GM08714 (cell line): ENCODE measurements around the gene SLC4A5.
"Not testable (repeated sequence)": the region's sequence is repeated elsewhere in the genome, so short reads cannot be mapped to it uniquely, and the experiment has no call there.

ENCODE experiments used
- H3K4me3 ChIP-seq: fragments of 200-500 bp; sonication (Bioruptor generic); 2 replicates; pipeline ENCODE4 v1.5.1; 2014; ENCODE audit warnings: mild to moderate bottlenecking, low read length, inconsistent platforms
- ZNF274 ChIP-seq: IDR thresholded peaks from 2 replicates; pipeline ENCODE4 v1.6.1; 2012; ENCODE audit warnings: mild to moderate bottlenecking, low read depth, low read length

Gene SLC4A5

DNA sequence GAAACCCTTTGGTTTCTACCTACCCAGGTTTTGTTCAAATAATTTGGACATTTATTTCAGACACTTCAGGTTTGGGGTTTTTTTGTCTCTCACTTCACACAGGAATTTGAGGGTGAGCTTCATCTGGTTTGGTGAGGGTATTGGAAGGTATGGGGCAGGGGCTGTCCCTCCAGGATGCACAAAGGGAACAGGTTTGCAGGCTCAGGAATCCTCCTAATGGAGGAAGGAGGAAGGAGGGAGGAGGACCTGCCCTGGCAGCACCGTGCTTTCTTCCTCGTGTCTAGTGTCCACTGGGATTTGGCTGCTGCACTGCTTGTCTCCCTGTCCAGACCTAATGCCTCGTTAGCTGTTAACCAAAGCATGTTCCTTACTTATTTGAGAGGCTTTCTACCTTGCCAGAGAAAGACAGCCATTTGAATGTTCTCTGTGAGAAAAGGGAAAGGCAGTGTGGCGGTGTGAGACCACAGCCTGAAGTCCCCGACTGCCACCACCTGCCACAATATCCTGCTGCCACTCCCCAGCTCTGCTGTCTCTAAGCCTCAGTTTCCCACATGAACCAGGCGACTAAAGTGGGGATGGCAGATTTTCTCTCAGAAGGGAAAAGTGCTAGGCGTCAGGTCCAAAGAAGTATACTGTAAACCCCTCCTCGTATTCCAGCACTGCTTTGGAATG is 2.2 kb upstream of the SLC4A5 start:
- H3K4me3 ChIP-seq: no peak overlapping the region
- TF ChIP-seq ZNF274: no peak

DNA sequence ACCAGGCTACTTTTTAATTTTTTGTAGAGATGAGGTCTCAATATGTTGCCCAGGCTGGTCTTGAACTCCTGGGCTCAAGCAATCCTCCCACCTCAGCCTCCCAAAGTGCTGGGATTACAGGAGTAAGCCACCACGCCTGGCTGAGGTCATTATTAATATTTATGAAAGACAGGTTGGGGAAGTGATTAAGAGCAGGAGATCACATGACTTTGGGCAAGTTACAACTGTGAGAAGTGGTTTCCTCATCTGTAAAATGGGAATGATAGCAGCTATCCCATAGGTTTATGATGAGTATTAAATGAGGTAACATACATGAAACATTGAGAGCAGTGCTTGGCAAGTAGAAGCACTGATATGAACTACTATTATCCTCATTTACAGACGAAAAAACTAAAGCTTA is 7.0 kb downstream of the SLC4A5 start:
- not testable (repeated sequence) for H3K4me3 ChIP-seq

DNA sequence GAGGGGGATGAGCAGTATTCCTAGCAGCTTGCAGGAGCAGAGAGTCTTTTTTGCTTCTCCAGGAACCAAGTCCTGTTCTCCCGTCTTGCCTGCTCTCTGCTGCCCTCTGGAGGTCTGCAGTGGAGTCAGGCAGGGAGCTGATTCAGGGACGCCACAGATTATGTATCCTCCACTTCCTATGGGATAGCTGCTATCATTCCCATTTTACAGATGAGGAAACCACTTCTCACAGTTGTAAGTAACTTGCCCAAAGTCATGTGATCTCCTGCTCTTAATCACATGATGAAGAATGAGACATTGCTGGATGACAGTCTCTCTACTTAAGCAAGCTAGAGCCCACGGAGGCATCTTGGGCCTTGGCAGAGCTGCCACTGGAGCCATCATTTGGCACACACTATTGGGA is 8.3 kb downstream of the SLC4A5 start:
- no peak overlapping the region for H3K4me3 ChIP-seq
- no peak for TF ChIP-seq ZNF274

DNA sequence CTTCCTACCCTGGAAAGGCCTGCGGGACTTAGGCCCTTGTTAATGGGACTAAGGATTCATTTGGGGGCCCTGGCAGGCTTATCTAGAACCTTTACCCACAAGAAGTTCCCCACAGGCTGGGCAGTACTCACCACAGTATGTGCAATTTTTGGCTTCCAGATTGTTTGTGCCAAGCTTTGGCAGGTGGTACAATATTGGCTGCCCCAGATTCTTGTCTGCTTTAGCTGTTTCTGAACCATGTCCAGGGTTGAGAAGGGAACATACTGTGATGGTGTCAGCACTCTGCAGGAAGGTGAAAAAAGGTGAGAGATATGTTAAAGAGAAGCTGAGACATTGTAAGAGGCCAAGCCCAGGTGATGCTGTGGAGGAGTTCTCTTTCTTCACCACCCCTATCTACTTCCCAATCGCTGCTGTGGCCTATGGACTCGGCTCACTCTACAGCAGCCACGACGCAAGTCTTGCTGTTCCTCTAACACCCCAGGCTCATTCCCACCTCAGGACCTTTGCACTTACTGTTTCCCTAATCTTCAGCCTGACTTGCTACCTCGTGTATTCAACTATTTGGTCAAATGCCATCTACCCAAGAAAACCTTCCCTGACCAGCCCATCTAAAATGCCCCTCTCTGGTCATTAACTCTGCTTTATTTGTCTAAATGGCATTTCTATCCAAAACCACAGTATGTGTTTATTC is 9.2 kb downstream of the SLC4A5 start:
- TF ChIP-seq ZNF274: no peak
- H3K4me3 ChIP-seq: no peak overlapping the region

DNA sequence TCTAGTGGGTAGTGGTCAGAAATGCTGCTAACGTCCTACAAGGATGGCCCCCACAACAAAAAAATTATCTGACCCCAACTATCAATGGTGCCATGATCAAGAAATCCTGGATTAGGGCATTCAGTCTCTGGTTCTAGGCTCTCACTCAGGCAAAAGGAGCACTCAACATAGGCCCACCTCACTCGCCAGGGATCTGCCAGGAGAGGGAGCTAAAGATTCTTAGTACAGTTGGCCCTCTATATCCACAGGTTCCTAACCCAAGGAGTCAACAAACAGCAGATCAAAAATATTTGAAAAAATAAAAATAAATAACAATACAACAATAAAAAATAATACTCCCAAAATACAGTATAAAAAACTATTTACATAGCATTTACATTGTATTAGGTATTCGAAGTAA is 10.0 kb downstream of the SLC4A5 start:
- no peak for TF ChIP-seq ZNF274

DNA sequence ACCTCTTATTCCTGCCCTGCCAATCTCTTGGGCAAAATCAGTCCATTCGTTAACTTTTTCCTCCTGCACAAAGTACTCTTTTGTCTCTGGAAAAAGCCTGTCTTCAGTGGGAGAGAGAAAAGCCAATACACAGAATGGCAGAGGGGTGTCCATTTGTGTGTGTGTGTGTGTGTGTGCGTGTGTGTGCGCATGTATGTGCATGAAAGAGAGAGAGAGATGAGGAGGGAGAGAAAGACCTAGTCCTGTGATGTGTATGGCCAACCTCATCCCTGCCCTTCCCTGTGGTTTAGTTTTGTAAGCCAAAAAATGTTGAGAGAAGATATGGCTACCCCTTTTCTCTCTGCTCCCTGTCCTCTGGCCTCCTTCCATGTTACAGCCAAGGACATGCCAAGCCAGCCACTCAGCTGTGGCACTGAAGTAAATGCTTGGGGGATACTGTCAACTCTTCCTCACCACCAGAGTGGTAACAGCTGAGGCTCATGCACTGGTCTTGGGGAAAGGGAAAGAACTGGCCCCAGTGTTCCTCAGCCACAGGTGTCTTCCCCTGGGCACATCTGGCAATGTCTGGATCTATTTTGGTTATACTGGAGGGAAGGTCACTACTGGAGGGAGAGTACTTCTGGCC is 10.6 kb downstream of the SLC4A5 start:
- TF ChIP-seq ZNF274: no peak
- H3K4me3 ChIP-seq: no peak overlapping the region

More for the DNA sequence above, 10.0 kb downstream of the SLC4A5 start:
- no peak overlapping the region for H3K4me3 ChIP-seq

DNA sequence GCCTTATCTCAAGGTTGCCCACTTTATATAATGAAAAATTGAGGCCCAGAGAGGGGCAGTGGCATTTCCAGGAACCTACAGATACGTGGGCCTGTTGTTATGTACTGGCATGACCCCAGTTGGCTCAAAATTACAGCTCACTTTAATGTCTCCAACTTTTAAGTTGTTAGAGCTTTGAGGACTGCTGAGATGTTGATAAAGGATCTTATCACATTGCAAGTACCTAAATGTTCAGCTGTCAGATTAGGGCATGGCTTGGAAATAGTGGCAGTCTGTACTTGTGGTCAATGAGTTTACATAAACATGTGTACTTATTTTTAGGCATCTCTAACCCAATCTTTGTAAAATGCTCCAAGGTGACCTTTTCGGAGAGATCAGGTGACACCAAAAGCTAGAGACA is 14.6 kb downstream of the SLC4A5 start:
- no peak overlapping the region for H3K4me3 ChIP-seq
- TF ChIP-seq ZNF274: no peak

DNA sequence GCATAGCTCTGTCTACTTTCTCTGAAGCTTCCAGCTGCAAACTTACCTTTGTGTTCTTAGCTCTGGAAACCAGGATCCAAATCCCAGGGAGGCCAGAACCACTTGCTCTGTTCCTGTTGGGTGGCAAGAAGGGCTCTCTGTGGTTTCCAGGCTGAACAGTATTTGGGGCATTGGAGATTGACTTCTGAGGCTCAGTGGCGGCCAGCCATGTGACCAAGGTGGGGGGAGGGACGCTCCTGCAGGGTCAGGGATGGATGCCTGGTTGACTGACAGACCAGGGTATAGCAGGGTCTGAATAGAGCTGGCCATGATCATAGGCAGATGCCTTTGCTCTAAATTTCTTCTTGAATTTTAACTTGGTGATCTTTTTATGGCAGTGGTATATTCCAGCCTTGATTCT is 15.1 kb downstream of the SLC4A5 start:
- no peak for TF ChIP-seq ZNF274
- no peak overlapping the region for H3K4me3 ChIP-seq

DNA sequence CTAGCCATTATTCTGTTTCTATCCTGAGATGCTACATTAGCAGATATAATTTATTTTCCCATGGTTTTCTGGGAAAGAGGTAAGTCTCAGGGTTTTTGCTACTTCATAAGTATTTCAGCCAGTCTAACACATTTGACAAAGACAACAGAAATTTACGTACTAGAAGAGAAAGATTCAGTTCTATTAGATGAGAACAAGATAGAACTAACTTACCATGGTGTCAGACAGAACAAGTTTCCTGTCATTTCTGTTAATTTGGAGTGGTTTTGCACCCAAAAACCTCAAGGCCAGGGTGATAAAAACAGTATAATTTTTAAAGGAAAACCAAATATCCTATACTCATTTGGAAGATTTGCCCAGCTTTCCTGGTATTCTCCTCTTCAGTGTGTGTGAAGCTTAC is 15.6 kb downstream of the SLC4A5 start:
- TF ChIP-seq ZNF274: no peak
- no peak overlapping the region for H3K4me3 ChIP-seq

DNA sequence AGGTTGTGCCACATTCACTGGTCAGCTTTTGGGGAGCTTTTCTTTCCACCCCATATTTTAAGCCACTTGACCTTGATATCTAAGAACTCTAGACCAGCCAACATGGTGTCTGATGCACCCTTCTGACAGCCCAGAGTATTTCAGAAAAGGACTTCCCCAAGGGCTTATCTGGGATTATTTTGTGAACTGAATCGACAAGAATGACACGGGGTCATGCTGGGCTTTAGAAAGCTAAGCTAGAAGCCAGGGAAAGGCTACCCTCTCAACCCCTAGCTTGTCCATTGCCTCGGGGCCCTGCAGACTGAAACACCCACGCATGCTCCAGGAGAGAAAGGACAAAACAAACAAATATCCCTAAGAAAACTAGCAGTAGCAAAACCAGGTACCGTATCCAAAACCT is 16.0 kb downstream of the SLC4A5 start:
- no peak for TF ChIP-seq ZNF274
- H3K4me3 ChIP-seq: no peak overlapping the region

DNA sequence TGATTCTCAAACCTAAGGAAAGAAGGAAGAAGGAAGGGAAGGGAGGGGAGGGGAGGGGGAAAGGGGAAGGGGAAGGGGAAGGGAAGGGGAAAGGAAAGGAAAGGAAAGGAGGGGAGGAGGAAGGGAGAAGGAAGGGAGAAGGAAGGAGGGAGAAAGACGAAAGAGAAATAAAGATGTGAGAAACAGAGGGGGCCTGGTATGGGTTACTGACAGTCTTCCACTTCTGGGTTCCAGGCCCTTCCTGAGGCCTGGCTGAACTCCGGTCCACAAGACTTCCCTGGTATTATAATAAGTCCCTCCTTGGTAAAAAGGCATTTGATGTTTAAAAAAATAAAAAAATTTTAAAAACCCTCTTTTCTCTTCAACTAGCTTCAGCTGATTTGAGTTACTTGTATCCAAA is 17.4 kb downstream of the SLC4A5 start:
- TF ChIP-seq ZNF274: no peak
- H3K4me3 ChIP-seq: no peak overlapping the region

DNA sequence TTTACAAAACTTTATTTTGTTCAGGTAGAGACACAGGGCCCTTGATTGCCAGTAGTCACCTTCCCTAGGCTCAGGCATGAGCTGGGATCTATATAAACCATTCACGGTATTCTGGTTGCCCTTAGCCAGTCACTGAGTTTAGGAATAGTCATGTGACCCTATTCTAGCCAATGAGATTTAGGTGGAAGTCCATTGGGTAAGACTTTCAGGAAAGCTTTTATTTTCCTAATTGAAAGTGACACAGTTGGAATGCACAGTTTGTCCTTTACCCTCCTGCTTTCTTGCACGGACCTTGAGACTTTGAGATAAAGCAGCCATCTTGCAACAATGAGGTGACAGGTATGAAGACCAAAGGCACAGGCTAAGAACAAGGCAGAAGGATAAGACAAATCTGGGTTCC is 21.5 kb downstream of the SLC4A5 start:
- TF ChIP-seq ZNF274: no peak

DNA sequence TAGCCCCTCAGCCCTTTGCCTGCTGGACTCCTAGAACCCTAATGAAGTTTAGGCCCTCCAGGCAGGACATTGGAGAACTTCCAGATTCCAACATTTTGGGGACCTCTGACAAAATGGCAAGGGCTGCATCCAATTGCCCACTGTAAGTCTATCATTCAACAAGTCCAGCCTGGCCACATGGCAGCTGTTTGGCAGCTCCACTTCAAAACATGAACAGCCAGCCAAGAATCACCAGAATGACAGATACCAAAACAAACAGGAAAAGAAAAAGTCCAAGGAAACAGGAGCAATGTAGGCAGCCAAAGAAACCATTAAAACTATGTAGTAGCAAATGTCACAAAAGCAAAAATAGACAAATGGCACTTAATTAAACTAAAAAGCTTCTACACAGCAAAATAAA is 25.5 kb downstream of the SLC4A5 start:
- H3K4me3 ChIP-seq: no peak overlapping the region
- no peak for TF ChIP-seq ZNF274

More for the DNA sequence above, 21.5 kb downstream of the SLC4A5 start:
- no peak overlapping the region for H3K4me3 ChIP-seq

DNA sequence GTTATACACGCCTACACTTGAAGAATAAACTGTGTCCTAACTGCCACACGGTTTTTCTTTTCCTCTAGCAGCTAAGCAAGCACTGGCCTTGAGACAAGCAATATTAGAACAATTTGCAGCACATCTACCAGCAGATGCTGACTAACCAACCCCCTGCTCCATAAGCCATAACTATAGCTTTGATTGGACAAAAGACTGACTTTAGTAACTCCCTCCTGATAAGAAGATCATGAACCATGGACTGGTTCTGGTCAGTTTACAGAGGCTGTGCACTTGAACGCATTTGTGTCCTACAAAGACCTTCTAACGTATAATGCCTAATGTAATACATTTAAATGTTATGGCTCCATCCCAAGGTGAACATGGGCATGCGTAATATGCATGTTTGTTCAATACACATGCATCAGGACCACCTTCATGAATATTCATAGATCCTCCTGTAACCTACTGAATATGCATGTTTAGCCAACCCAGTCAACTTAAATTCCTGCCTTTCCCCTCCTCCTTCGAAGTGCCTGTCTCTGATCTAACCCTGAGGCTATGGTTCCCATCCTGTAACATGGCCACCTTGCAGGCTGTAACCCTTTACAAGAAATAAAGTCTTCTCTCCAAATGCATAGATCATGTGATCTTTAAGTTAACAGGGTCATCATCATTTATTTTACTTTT is 26.5 kb downstream of the SLC4A5 start:
- H3K4me3 ChIP-seq: no peak overlapping the region
- TF ChIP-seq ZNF274: no peak

DNA sequence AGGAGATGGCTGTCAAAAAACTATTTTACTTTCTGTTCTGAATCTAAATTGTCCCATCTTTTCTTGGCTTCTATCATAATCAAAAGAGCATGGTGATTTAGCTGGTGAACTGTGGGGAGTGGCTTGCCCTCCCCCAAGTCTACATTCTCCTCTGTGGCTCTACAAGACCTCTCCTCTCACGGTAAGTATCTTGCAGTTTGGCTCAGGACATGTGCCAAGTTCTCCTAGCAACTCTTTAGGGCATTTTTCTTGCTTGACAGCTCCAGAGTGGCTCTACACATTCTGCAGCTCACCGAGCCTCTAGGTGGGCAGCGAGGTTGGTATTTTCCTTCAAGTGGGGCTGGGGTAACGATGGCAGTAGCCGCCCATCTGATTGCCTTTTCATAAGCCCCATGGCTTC is 29.1 kb downstream of the SLC4A5 start:
- TF ChIP-seq ZNF274: no peak
- H3K4me3 ChIP-seq: no peak overlapping the region
